Measurements from ENCODE around the gene FBXL13. TPM values are rescaled to one million over a fixed set of nuclear protein-coding genes. Genes with fewer than 3 reads are reported as not detected.

The FBXL13 gene
- polyA plus RNA-seq, 1 donor: 4.3 TPM

Other genes starting within 250 kb of the FBXL13 start
- 73.0 TPM for gene LRRC17, start 161.8 kb downstream of the FBXL13 start, polyA plus RNA-seq (ENCODE audit: insufficient read length)
- 68.2 TPM for gene ARMC10, start 344 bp upstream of the FBXL13 start, polyA plus RNA-seq (ENCODE audit: insufficient read length)
- gene NAPEPLD, start 74.3 kb upstream of the FBXL13 start, polyA plus RNA-seq (ENCODE audit: insufficient read length): 52.8 TPM
- 119 TPM for gene PMPCB, start 222.6 kb upstream of the FBXL13 start, polyA plus RNA-seq (ENCODE audit: insufficient read length)